Ishikawa (cell line): Measurements from ENCODE around the gene ZSCAN18.

Experiments
- CEBPB ChIP-seq: IDR thresholded peaks from 2 replicates; pipeline ENCODE4 v1.6.1; 2012
- CREB1 ChIP-seq: IDR thresholded peaks from 2 replicates; pipeline ENCODE4 v1.6.1; 2012; ENCODE audit warnings: low read depth
- EGR1 ChIP-seq: IDR thresholded peaks from 2 replicates; pipeline ENCODE4 v1.6.1; 2012
- EP300 ChIP-seq: IDR thresholded peaks from 2 replicates; pipeline ENCODE4 v1.6.1; 2012; ENCODE audit warnings: borderline replicate concordance
- FOXM1 ChIP-seq: IDR thresholded peaks from 2 replicates; pipeline ENCODE4 v1.6.1; 2012; ENCODE audit warnings: low read depth, borderline replicate concordance
- MAX ChIP-seq: IDR thresholded peaks from 2 replicates; pipeline ENCODE4 v1.6.1; 2012
- NFIC ChIP-seq: IDR thresholded peaks from 2 replicates; pipeline ENCODE4 v1.6.1; 2012
- RAD21 ChIP-seq: IDR thresholded peaks from 2 replicates; pipeline ENCODE4 v1.6.1; 2012; ENCODE audit warnings: low read depth
- REST ChIP-seq: IDR thresholded peaks from 2 replicates; pipeline ENCODE4 v1.6.1; 2012; ENCODE audit warnings: low read depth, mild to moderate bottlenecking
- TAF1 ChIP-seq: IDR thresholded peaks from 2 replicates; pipeline ENCODE4 v1.6.1; 2012; ENCODE audit warnings: low read depth, mild to moderate bottlenecking
- TCF12 ChIP-seq: IDR thresholded peaks from 2 replicates; pipeline ENCODE4 v1.6.1; 2012; ENCODE audit warnings: low read depth
- USF1 ChIP-seq: IDR thresholded peaks from 2 replicates; pipeline ENCODE4 v1.6.1; 2012
- YY1 ChIP-seq: IDR thresholded peaks from 2 replicates; pipeline ENCODE4 v1.6.1; 2012; ENCODE audit warnings: low read depth

- TF ChIP-seq CEBPB (no peak), FOXM1 (no peak), CREB1 (no peak), YY1 (no peak), MAX (no peak), TAF1 (no peak), REST (no peak), USF1 (no peak), NFIC (no peak), EGR1 (no peak), TCF12 (no peak), EP300 (no peak), RAD21 (no peak)
These were observed 2.7 kb downstream of the ZSCAN18 start for GRCh38 chr19:58095328-58095727.
